ENCODE data around the gene DNAH1.

The DNAH1 gene

DNA sequence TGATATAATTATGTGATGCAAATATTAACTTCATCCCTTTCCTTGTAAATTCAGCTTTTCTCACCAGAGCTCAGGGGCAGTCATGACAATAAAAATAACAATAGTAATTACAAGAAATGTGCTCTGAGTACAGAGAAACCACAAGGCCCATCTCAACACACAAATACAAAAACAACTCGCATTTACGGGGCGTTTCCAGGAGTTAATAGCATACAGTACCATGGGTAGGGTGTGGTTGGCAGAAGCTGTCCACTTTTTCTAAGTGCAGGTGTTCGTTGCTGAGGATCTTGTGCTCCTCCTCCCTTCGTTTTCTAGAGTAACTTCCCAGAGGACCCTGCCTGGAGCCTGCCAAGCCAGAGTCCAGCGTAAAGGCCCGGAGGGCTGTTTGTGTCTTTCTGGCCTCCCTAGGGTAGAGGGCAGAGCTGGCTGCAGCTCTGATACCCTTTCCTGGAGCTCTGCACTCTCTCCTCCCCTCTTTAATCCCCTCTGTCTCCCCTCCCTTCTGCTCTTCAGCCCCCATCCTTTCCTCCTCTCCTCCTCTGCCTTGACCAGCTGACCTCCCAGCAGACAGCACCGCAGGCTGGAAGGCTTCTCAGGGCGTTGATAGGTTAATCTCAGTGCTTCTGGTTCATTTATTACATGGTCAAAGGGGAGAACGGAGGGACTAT is 117.3 kb downstream of the DNAH1 start:
- no peaks in the 10 kb centered on the region for H3K36me3 ChIP-seq (ENCODE audit: control insufficient read depth, insufficient read depth, low read length)
- no peak overlapping the region for H3K4me3 ChIP-seq (ENCODE audit: low read depth, low read length)
- no peaks in the 10 kb centered on the region for H3K27me3 ChIP-seq (ENCODE audit: control insufficient read depth, insufficient read depth, low read length)
- H3K9ac ChIP-seq (ENCODE audit: low read depth, low read length) = no peak overlapping the region
- no peaks in the 10 kb centered on the region for H3K4me1 ChIP-seq (ENCODE audit: control insufficient read depth, insufficient read depth, low read length)
- no peaks in the 10 kb centered on the region for H3K9me3 ChIP-seq (ENCODE audit: control insufficient read depth, insufficient read depth, low read length)

DNA sequence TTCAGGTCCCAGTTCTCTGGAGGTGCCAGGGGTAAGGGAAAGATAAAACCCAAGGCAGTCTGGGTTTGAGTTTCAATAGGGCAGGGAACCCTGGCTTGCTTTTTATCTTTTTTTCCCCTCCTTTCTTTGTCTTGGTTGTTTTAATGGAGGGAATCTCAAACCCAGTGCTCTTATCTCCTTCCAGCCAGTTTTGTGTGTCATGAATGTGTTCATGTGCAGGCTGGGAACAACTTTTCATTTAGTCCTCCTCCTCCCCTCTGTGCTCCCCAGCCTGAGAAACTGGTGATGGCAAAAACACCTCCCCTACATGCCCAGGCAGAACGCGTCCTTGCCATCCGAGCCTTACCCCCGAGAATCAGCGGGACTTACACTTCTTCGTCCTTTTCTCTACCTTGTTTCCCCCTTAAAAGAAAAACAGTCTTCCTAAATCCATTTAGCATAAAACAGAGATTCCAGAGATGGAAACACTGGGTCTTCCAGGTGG is 117.9 kb downstream of the DNAH1 start:
- Histone ChIP-seq H3K36me3 (ENCODE audit: control insufficient read depth, insufficient read depth, low read length) (no peaks in the 10 kb centered on the region), H3K9me3 (ENCODE audit: control insufficient read depth, insufficient read depth, low read length) (no peaks in the 10 kb centered on the region), H3K27me3 (ENCODE audit: control insufficient read depth, insufficient read depth, low read length) (no peaks in the 10 kb centered on the region), H3K9ac (ENCODE audit: low read depth, low read length) (peak overlapping the region; percentile 37), H3K4me3 (ENCODE audit: low read depth, low read length) (no peak overlapping the region), H3K4me1 (ENCODE audit: control insufficient read depth, insufficient read depth, low read length) (no peaks in the 10 kb centered on the region)

DNA sequence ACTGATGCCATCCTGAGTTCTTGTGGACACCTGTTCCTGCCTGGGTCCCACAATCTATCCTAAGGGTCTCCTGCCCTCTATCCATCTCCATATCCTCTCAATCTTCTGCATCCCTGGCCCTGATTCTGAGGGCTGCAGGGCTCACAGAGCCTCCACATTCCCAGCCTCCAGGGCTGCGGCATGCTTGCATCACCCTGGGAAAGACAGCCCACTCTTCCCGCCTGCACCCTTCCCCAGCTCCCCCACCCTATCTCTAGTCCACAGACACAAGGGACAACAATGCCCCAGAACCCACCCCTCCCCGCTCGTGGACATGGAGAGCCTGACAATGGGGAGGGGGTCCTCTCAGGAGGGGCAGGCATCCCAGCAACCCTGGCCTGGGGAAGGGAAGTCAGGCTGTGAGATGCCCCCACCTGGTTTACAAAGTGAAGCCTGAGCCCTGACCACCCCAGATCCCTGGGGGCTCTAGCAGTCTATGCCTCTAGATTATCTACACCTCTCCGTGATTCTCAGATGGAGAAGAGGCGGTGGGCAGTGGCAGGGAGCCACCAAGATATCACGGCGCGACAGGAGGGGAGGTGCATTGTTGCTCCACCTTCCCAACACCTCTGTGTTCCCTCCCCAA is 118.5 kb downstream of the DNAH1 start:
- no peaks in the 10 kb centered on the region for H3K9me3 ChIP-seq (ENCODE audit: control insufficient read depth, insufficient read depth, low read length)
- H3K9ac ChIP-seq (ENCODE audit: low read depth, low read length) = no peak overlapping the region
- no peaks in the 10 kb centered on the region for H3K4me1 ChIP-seq (ENCODE audit: control insufficient read depth, insufficient read depth, low read length)
- no peaks in the 10 kb centered on the region for H3K36me3 ChIP-seq (ENCODE audit: control insufficient read depth, insufficient read depth, low read length)
- H3K27me3 ChIP-seq (ENCODE audit: control insufficient read depth, insufficient read depth, low read length) = no peaks in the 10 kb centered on the region
- H3K4me3 ChIP-seq (ENCODE audit: low read depth, low read length) = no peak overlapping the region

DNA sequence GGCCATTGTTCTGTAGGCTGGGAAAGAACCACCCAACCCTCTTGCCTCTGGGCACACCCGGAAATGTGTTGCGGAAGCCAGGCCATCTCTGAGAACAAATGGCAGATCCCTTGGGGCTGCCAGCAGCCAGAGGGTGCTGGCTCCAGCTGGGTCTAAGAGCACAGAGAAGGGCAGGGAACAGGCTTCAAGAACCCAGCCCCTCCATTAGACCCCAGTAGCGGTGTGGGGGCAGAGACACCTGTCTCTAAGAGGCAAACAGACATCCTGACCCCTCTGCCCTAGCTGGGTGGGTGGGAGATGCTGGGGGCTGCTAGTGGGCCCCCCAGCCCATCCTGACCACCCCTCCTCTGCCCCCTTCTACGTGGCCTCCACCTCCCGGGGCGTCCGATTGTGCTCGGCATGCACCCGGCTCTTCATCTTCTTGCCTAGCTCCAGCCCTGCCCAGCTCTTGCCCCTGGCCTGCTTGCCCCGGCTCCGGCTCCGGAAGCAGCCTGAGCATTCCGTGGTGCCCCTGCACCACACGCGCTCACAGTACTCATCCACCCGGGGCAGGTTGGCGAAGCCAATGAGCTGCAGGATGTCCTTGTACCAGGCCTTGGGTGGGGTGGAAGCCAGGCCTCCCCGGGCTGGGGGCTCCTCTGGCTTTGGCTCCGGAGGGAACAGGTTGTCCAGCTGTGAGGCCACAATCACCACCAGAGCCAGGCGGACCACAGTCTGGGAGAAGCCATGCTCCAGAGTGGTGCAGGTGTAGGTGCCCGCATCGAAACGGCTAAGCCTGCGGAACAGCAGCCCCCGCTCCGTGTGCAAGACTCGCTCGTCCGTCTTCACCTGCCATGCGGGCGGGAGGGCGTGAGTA is 119.4 kb downstream of the DNAH1 start:
- H3K9me3 ChIP-seq (ENCODE audit: control insufficient read depth, insufficient read depth, low read length) = no peaks in the 10 kb centered on the region
- H3K9ac ChIP-seq (ENCODE audit: low read depth, low read length) = no peak overlapping the region
- no peak overlapping the region for H3K4me3 ChIP-seq (ENCODE audit: low read depth, low read length)
- peaks cover 3% of the 10 kb centered on the region for H3K36me3 ChIP-seq (ENCODE audit: control insufficient read depth, insufficient read depth, low read length)
- no peaks in the 10 kb centered on the region for H3K4me1 ChIP-seq (ENCODE audit: control insufficient read depth, insufficient read depth, low read length)
- H3K27me3 ChIP-seq (ENCODE audit: control insufficient read depth, insufficient read depth, low read length) = no peaks in the 10 kb centered on the region

DNA sequence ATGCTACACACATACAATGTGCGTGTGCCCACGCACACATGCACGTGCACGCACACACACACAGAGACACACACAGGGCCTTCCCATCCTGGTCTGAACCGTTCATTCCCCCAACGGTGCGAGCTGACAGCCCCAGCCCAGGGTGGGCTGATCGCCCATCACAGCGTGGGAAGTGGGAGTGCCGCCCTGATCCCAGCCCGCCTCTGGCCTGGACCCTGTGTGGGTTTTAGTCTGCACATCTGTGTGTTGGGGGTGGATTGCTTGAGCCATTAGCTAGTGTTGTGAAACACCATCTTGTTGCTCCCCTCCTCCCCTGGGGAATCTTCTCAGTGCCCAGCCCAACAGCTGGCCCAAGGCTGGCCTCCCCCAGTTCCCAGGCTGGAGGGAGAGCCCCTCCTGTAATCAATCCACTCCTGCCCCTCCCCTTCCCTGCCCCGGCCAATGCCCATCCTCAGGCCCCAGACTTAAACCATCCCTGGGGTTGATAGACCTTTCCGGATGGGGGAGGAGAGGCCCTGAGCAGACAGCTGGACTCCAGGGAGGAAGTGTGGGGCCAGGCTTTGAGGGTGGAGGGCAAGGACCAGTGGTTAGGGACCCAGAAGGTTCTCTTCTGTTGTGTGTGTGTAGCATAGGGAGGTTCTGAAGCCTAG is 120.5 kb downstream of the DNAH1 start:
- H3K4me3 ChIP-seq (ENCODE audit: low read depth, low read length) = no peak overlapping the region

DNA sequence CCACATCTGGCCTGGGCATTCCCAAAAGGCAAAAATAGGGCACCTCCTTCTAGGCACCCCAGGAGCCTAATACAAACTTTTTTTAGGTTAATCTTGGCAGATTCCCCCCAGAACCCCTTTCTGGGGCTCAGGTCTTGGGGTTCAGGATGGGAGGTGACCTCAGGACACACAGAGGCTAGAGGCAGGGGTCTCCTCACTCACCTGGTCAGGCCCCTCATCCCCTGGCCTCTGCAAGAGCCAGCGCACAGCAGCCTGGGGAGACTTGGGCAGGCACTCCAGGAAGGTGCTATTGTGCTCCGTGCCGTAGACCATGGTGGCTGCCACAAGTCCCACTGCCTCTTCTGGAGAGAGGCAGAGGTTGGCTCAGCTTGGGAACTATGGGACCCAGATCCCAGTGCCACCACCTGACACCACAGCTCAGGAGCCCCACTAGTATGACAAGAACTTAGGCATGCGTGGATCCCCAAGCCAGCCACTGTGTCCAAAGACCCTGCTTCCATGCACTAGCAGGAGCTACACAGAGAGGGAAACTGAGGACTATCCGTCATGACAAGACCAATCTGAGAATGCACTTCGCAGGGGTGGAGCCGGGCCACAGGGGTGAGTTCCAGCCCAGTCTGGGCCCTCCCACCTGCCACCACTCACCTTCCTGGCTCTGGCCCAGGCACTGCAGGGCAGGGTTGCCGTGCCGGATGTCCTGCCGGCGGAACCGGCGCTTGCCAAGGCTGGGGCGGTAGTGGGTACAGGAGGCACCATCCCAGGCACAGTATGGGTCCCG is 121.4 kb downstream of the DNAH1 start:
- H3K4me1 ChIP-seq (ENCODE audit: control insufficient read depth, insufficient read depth, low read length) = no peaks in the 10 kb centered on the region
- H3K36me3 ChIP-seq (ENCODE audit: control insufficient read depth, insufficient read depth, low read length) = peaks cover 3% of the 10 kb centered on the region
- no peak overlapping the region for H3K4me3 ChIP-seq (ENCODE audit: low read depth, low read length)
- no peak overlapping the region for H3K9ac ChIP-seq (ENCODE audit: low read depth, low read length)
- H3K9me3 ChIP-seq (ENCODE audit: control insufficient read depth, insufficient read depth, low read length) = no peaks in the 10 kb centered on the region
- H3K27me3 ChIP-seq (ENCODE audit: control insufficient read depth, insufficient read depth, low read length) = no peaks in the 10 kb centered on the region

More for the DNA sequence above, 120.5 kb downstream of the DNAH1 start:
- no peaks in the 10 kb centered on the region for H3K9me3 ChIP-seq (ENCODE audit: control insufficient read depth, insufficient read depth, low read length)
- H3K4me1 ChIP-seq (ENCODE audit: control insufficient read depth, insufficient read depth, low read length) = no peaks in the 10 kb centered on the region
- H3K36me3 ChIP-seq (ENCODE audit: control insufficient read depth, insufficient read depth, low read length) = peaks cover 3% of the 10 kb centered on the region
- H3K27me3 ChIP-seq (ENCODE audit: control insufficient read depth, insufficient read depth, low read length) = no peaks in the 10 kb centered on the region
- no peak overlapping the region for H3K9ac ChIP-seq (ENCODE audit: low read depth, low read length)

DNA sequence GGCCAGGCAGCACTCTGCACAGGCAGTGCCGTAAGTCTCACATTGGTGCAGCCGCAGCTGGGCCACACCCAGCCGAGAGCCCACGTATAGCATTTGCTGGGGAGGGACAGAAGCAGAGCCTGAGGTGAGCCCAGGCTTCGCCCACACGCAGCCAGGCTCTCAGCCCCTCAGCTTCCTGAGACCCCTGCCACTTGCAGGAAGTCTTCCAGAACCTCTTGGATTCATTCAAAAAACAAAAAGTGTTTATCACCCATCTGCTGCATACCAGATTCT is 121.9 kb downstream of the DNAH1 start:
- Histone ChIP-seq H3K4me1 (ENCODE audit: control insufficient read depth, insufficient read depth, low read length) (no peaks in the 10 kb centered on the region), H3K4me3 (ENCODE audit: low read depth, low read length) (no peak overlapping the region), H3K36me3 (ENCODE audit: control insufficient read depth, insufficient read depth, low read length) (peaks cover 3% of the 10 kb centered on the region), H3K27me3 (ENCODE audit: control insufficient read depth, insufficient read depth, low read length) (no peaks in the 10 kb centered on the region), H3K9ac (ENCODE audit: low read depth, low read length) (no peak overlapping the region), H3K9me3 (ENCODE audit: control insufficient read depth, insufficient read depth, low read length) (no peaks in the 10 kb centered on the region)

DNA sequence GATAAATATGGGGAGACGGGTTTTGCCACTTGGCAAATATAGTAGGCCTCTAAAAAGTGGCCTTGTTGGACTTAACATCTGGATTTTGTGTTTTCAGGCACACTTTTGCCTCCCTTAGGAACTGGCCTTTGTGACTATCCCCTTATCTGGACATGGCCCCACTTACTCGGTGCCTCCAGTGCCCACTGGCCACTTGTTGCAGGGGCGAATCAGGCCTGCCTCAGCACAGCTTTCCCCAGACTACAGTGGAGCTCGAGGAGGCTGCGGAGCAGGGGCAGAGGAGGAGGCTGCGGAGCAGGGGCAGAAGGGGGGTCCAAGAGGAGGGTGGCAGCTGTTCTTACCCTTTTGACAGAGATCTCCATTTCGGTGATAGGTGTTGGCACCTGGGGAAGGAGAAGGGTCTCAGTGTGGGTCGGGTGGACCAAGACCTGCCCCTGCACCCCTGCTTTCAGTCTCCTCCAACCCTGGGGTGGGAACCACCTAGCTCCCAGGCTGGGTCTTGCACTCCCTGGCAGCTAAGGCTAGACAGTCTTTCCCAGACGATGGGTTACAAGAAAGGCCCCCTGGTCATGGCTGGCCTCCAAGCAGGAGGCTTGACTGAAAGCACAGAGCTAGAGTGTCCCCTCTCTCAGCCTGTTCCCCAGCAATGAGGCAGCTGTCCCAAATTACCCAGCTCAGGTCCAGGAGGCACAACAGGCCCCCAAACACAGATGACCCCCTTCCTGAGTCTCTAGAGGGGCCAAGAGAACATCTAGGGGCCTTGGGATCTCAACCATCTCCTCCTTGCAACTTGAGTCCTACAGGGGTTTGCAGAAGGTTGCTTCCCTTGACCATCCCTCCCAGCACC is 122.7 kb downstream of the DNAH1 start:
- Histone ChIP-seq H3K27me3 (ENCODE audit: control insufficient read depth, insufficient read depth, low read length) (no peaks in the 10 kb centered on the region), H3K4me3 (ENCODE audit: low read depth, low read length) (no peak overlapping the region), H3K4me1 (ENCODE audit: control insufficient read depth, insufficient read depth, low read length) (no peaks in the 10 kb centered on the region), H3K9ac (ENCODE audit: low read depth, low read length) (no peak overlapping the region), H3K9me3 (ENCODE audit: control insufficient read depth, insufficient read depth, low read length) (no peaks in the 10 kb centered on the region), H3K36me3 (ENCODE audit: control insufficient read depth, insufficient read depth, low read length) (peaks cover 3% of the 10 kb centered on the region)

DNA sequence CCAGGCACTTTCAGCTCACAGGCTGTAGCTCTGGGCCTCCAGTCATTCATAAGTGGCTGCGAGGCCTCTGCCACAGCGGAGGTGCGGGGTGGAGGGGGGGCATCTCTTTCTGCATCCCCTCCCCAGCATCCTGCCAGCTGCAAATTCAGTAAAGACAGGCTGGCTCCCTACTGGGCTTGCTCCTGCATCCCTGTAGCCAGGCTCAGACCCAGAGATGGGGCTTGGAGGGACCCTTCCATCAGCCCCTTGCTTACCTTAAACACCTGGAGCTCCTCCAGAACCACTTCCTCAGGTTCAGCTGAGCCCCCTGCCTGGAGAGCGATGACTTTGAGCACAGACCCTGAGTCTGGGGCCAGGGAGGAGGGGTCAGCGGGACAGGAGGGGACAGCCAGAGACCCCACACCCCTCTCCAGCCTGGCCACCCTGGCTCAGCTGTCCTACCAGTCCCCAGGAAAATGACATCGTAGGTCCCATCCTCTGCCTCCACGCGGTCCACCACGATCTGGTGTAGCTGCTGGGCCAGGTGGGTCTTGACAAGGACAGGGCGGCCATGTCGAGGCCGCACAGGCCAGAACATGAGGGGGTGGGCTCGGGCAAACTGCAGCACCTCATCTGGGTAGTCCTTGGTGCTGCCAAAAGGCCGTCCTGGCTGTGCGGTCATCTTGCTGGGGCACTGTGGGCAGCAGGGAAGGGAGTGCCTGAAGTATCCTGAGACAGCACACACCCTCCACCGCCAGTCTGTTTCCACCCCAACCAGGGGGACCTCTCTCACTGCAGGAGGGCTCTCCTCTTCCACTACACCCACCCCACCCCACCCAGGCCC is 123.5 kb downstream of the DNAH1 start:
- Histone ChIP-seq H3K27me3 (ENCODE audit: control insufficient read depth, insufficient read depth, low read length) (no peaks in the 10 kb centered on the region), H3K36me3 (ENCODE audit: control insufficient read depth, insufficient read depth, low read length) (peaks cover 3% of the 10 kb centered on the region), H3K9ac (ENCODE audit: low read depth, low read length) (no peak overlapping the region), H3K9me3 (ENCODE audit: control insufficient read depth, insufficient read depth, low read length) (no peaks in the 10 kb centered on the region), H3K4me1 (ENCODE audit: control insufficient read depth, insufficient read depth, low read length) (no peaks in the 10 kb centered on the region), H3K4me3 (ENCODE audit: low read depth, low read length) (no peak overlapping the region)

DNA sequence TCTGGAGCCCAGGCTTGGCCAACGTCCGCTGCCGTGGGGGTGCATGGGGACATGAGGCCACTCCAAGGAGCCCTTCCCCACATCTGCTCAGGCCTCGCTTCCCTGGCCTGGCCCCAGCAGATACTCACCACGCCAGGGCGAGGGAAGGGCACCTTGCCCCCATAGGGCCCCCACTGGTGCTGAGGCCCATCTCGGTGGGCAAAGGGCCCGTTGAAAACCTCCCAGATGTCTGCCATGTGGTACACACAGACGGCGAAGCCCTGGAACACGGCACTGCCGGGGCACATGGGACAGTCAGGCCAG is 124.1 kb downstream of the DNAH1 start:
- Histone ChIP-seq H3K4me1 (ENCODE audit: control insufficient read depth, insufficient read depth, low read length) (no peaks in the 10 kb centered on the region), H3K36me3 (ENCODE audit: control insufficient read depth, insufficient read depth, low read length) (peaks cover 3% of the 10 kb centered on the region), H3K4me3 (ENCODE audit: low read depth, low read length) (no peak overlapping the region), H3K27me3 (ENCODE audit: control insufficient read depth, insufficient read depth, low read length) (no peaks in the 10 kb centered on the region), H3K9me3 (ENCODE audit: control insufficient read depth, insufficient read depth, low read length) (no peaks in the 10 kb centered on the region), H3K9ac (ENCODE audit: low read depth, low read length) (no peak overlapping the region)
